ENCODE data around the gene KRT222.
A peak's percentile ranks its signal among the peaks of the same experiment; 100 is the strongest.

Gene KRT222

GRCh38 chr17:40658396-40658795 lies 6.6 kb downstream of the KRT222 start:
- no peak for DNase-seq (ENCODE audit: low spot score)

- DNase-seq (ENCODE audit: low spot score) = no peak
Observed at GRCh38 chr17:40651939-40652338, 13.0 kb downstream of the KRT222 start.

- DNase-seq (ENCODE audit: low spot score) = peak; percentile 15
Observed at GRCh38 chr17:40648384-40648968, 16.5 kb downstream of the KRT222 start.

GRCh38 chr17:40647624-40648383 lies 17.2 kb downstream of the KRT222 start, which contains the start of gene SMARCE1:
TSS of gene SMARCE1 (minus strand) at chr17:40647818. CDS start at chr17:40645802, 2,016 bp downstream.
- DNase-seq (ENCODE audit: low spot score) = peak; percentile 44

GRCh38 chr17:40646791-40647623 lies 18.0 kb downstream of the KRT222 start:
- peak; percentile 28 for DNase-seq (ENCODE audit: low spot score)

GRCh38 chr17:40645943-40646342 lies 19.0 kb downstream of the KRT222 start:
- DNase-seq (ENCODE audit: low spot score) = no peak

- no peak for DNase-seq (ENCODE audit: low spot score)
Observed at GRCh38 chr17:40645291-40645690, 19.7 kb downstream of the KRT222 start.

- no peak for DNase-seq (ENCODE audit: low spot score)
Observed at GRCh38 chr17:40637931-40638330, 27.0 kb downstream of the KRT222 start.

GRCh38 chr17:40633871-40634270 lies 31.1 kb downstream of the KRT222 start:
- DNase-seq (ENCODE audit: low spot score) = no peak

- no peak for DNase-seq (ENCODE audit: low spot score)
Observed at GRCh38 chr17:40632216-40632615, 32.8 kb downstream of the KRT222 start.

GRCh38 chr17:40629842-40630241 lies 35.1 kb downstream of the KRT222 start:
- no peak for DNase-seq (ENCODE audit: low spot score)

- no peak for DNase-seq (ENCODE audit: low spot score)
Observed at GRCh38 chr17:40625311-40625710, 39.7 kb downstream of the KRT222 start.

- DNase-seq (ENCODE audit: low spot score) = no peak
Observed at GRCh38 chr17:40623419-40624210, 41.4 kb downstream of the KRT222 start.

- DNase-seq (ENCODE audit: low spot score) = no peak
Observed at GRCh38 chr17:40622509-40622928, 42.5 kb downstream of the KRT222 start.

- DNase-seq (ENCODE audit: low spot score) = no peak
Observed at GRCh38 chr17:40621578-40621977, 43.4 kb downstream of the KRT222 start.

- DNase-seq (ENCODE audit: low spot score) = no peak
Observed at GRCh38 chr17:40621019-40621418, 44.0 kb downstream of the KRT222 start.

- DNase-seq (ENCODE audit: low spot score) = peak; percentile 25
Observed at GRCh38 chr17:40618754-40619625, 46.0 kb downstream of the KRT222 start.

GRCh38 chr17:40617678-40618240 lies 47.2 kb downstream of the KRT222 start:
- no peak for DNase-seq (ENCODE audit: low spot score)

- no peak for DNase-seq (ENCODE audit: low spot score)
Observed at GRCh38 chr17:40616592-40616991, 48.4 kb downstream of the KRT222 start.

GRCh38 chr17:40615841-40616476 lies 49.0 kb downstream of the KRT222 start:
- no peak for DNase-seq (ENCODE audit: low spot score)
